Heart right ventricle (tissue), 16 donors: ENCODE results near the gene DYNC1I1. TPM values are rescaled to one million over a fixed set of nuclear protein-coding genes. Genes with fewer than 3 reads are reported as not detected.
A peak's percentile ranks its signal among the peaks of the same experiment; 100 is the strongest.

ENCODE experiments used
- ATAC-seq, 8 donors: fragments of 200-7000 bp; cut with Tn5 transposase; one replicate each; pipeline ENCODE4 v1.9.1; 2020; ENCODE audit warnings: mild to moderate bottlenecking in 8 of 8, moderate library complexity in 8 of 8, moderate number of reproducible peaks in 1 of 8
- DNase-seq, 2 donors: peaks; one replicate each; pipeline ENCODE4 v3.0.0-alpha.2; 2020
- H3K27ac ChIP-seq, 10 donors: fragments of 200-600 bp; sonication (generic) in 2 of 10; one replicate each; pipeline versions ENCODE4 v1.5.0 to v1.8.0; 2020 to 2022; ENCODE audit warnings: mild to moderate bottlenecking in 3 of 10
- H3K27me3 ChIP-seq, 7 donors: fragments of 200-600 bp; one replicate each; pipeline ENCODE4 v1.8.0; 2021 to 2022; ENCODE audit warnings: mild to moderate bottlenecking in 2 of 7
- H3K36me3 ChIP-seq, 9 donors: fragments of 200-600 bp; sonication (generic) in 1 of 9; one replicate each; pipeline versions ENCODE4 v1.5.0 to v1.8.0; 2020 to 2022; ENCODE audit warnings: mild to moderate bottlenecking in 2 of 9
- H3K4me1 ChIP-seq, 9 donors: fragments of 200-600 bp; sonication (generic) in 1 of 9; one replicate each; pipeline versions ENCODE4 v1.5.0 to v1.8.0; 2020 to 2022; ENCODE audit warnings: mild to moderate bottlenecking in 4 of 9
- H3K4me3 ChIP-seq, 10 donors: fragments of 200-600 bp; sonication (generic) in 2 of 10; one replicate each; pipeline versions ENCODE4 v1.5.0 to v1.8.0; 2020 to 2022; ENCODE audit warnings: mild to moderate bottlenecking in 7 of 10, moderate library complexity in 2 of 10
- H3K9me3 ChIP-seq, 11 donors: fragments of 200-600 bp in 10 of 11; sonication (generic) in 2 of 11; one replicate each; pipeline versions ENCODE4 v1.5.0 to v1.8.0; 2013 to 2022; ENCODE audit warnings: mild to moderate bottlenecking in 2 of 11, control low read depth in 1 of 11, moderate library complexity in 1 of 11
- CTCF ChIP-seq, 9 donors: fragments of 200-600 bp; sonication (generic) in 2 of 9; IDR thresholded peaks; one replicate each; pipeline versions ENCODE4 v1.5.0 to v1.8.0; 2021 to 2022; ENCODE audit warnings: antibody characterized with exemption in 9 of 9, mild to moderate bottlenecking in 5 of 9, moderate library complexity in 1 of 9
- WGBS, 2 donors: extraction: QIAGEN DNeasy Blood & Tissue Kit; methylation state at CpG; one replicate each; pipeline ENCODE4 v1.1.7; 2013; ENCODE audit warnings: inconsistent platforms in 1 of 2; 5-methylcytosine and 5-hydroxymethylcytosine counted together
- intact Hi-C, 10 donors: fragments of 100-400 bp; cut with DNase I; formaldehyde crosslinking; loops; one replicate each; pipeline versions ENCODE4 v1.11.1 to v1.14.2; 2022
- polyA plus RNA-seq, 2 donors: library from polyadenylated mRNA; stranded (reverse); fragments of 200-250 nt; gene quantifications; one replicate each; pipeline ENCODE4 v1.2.3, GENCODE V29; 2013
- total RNA-seq, 10 donors: library from RNA; stranded (reverse); fragmentation: NEBNext Ultra II Directional in 3 of 10; extraction: Animal tissue kit (Norgen Biotek cat#: 25700) in 3 of 10; gene quantifications; one replicate each; pipeline versions ENCODE4 v1.2.1 to v1.2.4, GENCODE V29; 2021 to 2023
- donor health status: Arrhythmogenic right ventricular cardiomyopathy.
- donor health status: ischemic (EF 13 %, LVEDD 7.1; RV severe dilation, severe dysfunction).
- donor health status: healthy with polysubstance abuse.
- donor health status: DM: no; HTN: yes; CAD: no.
- donor health status: DM: no; HTN: no; CAD: no.
- donor health status: ischemic (EF 25% LVEDD 6.9; RV normal size, moderate dysfunction).
- donor health status: ischemic (EF 25% LVEDD 5.7; RV mildly dilated, moderate dysfunction).
- donor health status: healthy.
- donor health status: DM: yes; HTN: yes; CAD: no.
- donor health status: Ischemic cardiomyopathy.
- donor health status: ischemic (EF 35%, LVEDD 5.7; RV mildly dilated, moderate dysfunction).
- donor health status: nonischemic (EF 11% LVEDD 7.7; RV severe dilation, severe dysfunction).
- donor health status: DM: yes; HTN: yes; CAD: no.
- donor health status: PGD.
- donor health status: ischemic (EF 29% LVEDD 5.4; RV normal size, mild dysfunction).
- donor health status: nonischemic (EF 23%, LVEDD 6.1; RV moderate dilation, normal function).

DYNC1I1 gene
- total and polyA plus RNA-seq, 12 donors: 6.4 to 43.4 (median 35.6) TPM

DNA sequence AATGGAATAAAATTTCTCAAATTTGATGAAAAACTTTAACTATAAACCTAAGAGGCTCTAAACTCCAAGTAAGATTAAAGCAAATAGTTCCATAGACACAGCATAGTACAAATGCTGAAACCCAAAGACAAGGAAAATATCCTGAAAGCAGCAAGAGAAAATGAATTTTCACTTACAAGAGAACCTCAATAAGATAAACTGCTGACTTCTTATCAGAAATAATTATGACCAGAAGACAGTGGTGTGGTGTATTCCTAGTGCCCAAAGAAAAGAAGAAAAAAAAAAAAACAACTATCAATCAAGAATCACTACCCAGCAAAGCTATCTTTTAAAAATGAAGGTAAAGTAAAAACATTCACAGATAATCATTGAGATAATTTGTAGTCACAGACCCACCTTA lies 106.3 kb downstream of the DYNC1I1 start:
- Histone ChIP-seq H3K4me3 (no peak overlapping the region), H3K27ac (no peak overlapping the region), H3K4me1 (peaks cover 0 to 20% (median 14%) of the 10 kb centered on the region in 9 donors), H3K36me3 (no peaks in the 10 kb centered on the region), H3K27me3 (no peaks in the 10 kb centered on the region), H3K9me3 (peaks cover 0 to 14% (median 0%) of the 10 kb centered on the region in 11 donors)
- no peak for TF ChIP-seq CTCF (IDR thresholded peaks at IDR 0.05)
- DNase-seq (no peak), ATAC-seq (no peak)
- intact Hi-C loops: loop anchor here in 1 of 10 donors (10.0 kb wide), 1 partner anchor 364 kb away; no protein-coding TSS in a partner anchor

- Histone ChIP-seq H3K27ac (no peak overlapping the region), H3K4me3 (no peak overlapping the region), H3K9me3 (peaks cover 0 to 14% (median 0%) of the 10 kb centered on the region in 11 donors), H3K27me3 (no peaks in the 10 kb centered on the region), H3K36me3 (no peaks in the 10 kb centered on the region), H3K4me1 (no peaks in the 10 kb centered on the region)
- no peak for ATAC-seq
- 74 to 77% methylated on average over 1 of the region's 1 CpG for WGBS, 2 donors
- intact Hi-C loops: no loop called here
- DNase-seq: no peak
- TF ChIP-seq CTCF (IDR thresholded peaks at IDR 0.05): no peak
These were observed 109.2 kb downstream of the DYNC1I1 start for GRCh38 chr7:95881597-95881996.

GRCh38 chr7:95883217-95883616 lies 110.9 kb downstream of the DYNC1I1 start:
- no peaks in the 10 kb centered on the region for H3K27me3 ChIP-seq
- H3K4me3 ChIP-seq: no peak overlapping the region
- 94% methylated on average over 3 of the region's 3 CpGs for WGBS, 2 donors
- DNase-seq (no peak), ATAC-seq (no peak)
- H3K9me3 ChIP-seq: peaks cover 0 to 8% (median 0%) of the 10 kb centered on the region in 11 donors
- H3K4me1 ChIP-seq: no peaks in the 10 kb centered on the region
- H3K27ac ChIP-seq: no peak overlapping the region
- H3K36me3 ChIP-seq: no peaks in the 10 kb centered on the region
- intact Hi-C loops: no loop called here
- TF ChIP-seq CTCF (IDR thresholded peaks at IDR 0.05): no peak

DNA sequence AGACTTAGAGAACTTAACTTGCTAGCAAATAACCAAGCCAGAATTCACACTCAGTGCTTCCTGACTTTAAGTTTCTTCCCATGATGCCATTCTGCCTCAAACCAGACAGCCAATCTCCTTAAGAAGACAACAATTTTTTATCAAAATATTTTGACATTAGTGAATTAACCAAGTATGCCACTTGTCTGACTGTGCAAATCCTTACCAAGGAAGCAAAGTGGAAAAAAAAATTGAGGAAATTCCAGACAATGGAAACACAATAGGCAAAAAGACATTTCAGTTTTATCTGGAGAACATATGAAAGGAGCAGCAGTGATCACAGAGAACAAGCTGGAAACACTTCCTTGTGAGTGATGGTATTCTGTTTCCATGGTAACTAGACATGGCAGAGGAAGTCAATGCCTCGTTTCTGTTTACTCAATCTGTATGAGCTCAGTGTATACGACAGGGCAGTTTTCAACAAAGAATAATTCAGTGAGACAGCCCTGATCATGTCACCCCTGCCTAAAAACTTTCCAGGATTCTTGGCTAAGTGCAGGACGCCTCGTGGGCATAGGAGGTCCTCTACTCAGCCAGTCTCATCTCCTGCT lies 114.2 kb downstream of the DYNC1I1 start:
- DNase-seq: no peak
- H3K27ac ChIP-seq: no peak overlapping the region
- 36 to 37% methylated on average over 4 of the region's 4 CpGs for WGBS, 2 donors
- no peaks in the 10 kb centered on the region for H3K27me3 ChIP-seq
- H3K9me3 ChIP-seq: no peaks in the 10 kb centered on the region
- H3K4me3 ChIP-seq: no peak overlapping the region
- H3K4me1 ChIP-seq: no peaks in the 10 kb centered on the region
- no peaks in the 10 kb centered on the region for H3K36me3 ChIP-seq
- peak in 3 of 8 donors; percentile 24 to 42 (median 31) for ATAC-seq
- intact Hi-C loops: no loop called here
- no peak for TF ChIP-seq CTCF (IDR thresholded peaks at IDR 0.05)
